ENCODE results near the gene MAP3K7CL. TPM values are rescaled to one million over a fixed set of nuclear protein-coding genes. Genes with fewer than 3 reads are reported as not detected.

MAP3K7CL gene
- total RNA-seq, 1 experiment from 2014 or later: 0.31 TPM

GRCh38 chr21:29145852-29146453 lies 15.5 kb downstream of the MAP3K7CL start:
- no peak overlapping the region for H3K27ac ChIP-seq (ENCODE audit: low read length)
- ChIA-PET CTCF (no interaction called here), POLR2A (no interaction called here)
- BruUV-seq (replicated peaks): no TSS peak
- no peaks in the 10 kb centered on the region for H3K27me3 ChIP-seq (ENCODE audit: control insufficient read depth, insufficient read depth, low read length)
- DNase-seq (ENCODE audit: low read depth, low spot score) (no peak), ATAC-seq (no peak)
- H3K4me1 ChIP-seq (ENCODE audit: control insufficient read depth, insufficient read depth, low read length): no peaks in the 10 kb centered on the region
- intact Hi-C loops (cut with micrococcal nuclease; ENCODE audit: unreplicated experiment) (no loop called here), in situ Hi-C loops (cut with HindIII; ENCODE audit: low pct_unique_long_range_greater_than_20kb, low sequenced_read_pairs) (no loop called here)
- TF ChIP-seq, protein P1, sequence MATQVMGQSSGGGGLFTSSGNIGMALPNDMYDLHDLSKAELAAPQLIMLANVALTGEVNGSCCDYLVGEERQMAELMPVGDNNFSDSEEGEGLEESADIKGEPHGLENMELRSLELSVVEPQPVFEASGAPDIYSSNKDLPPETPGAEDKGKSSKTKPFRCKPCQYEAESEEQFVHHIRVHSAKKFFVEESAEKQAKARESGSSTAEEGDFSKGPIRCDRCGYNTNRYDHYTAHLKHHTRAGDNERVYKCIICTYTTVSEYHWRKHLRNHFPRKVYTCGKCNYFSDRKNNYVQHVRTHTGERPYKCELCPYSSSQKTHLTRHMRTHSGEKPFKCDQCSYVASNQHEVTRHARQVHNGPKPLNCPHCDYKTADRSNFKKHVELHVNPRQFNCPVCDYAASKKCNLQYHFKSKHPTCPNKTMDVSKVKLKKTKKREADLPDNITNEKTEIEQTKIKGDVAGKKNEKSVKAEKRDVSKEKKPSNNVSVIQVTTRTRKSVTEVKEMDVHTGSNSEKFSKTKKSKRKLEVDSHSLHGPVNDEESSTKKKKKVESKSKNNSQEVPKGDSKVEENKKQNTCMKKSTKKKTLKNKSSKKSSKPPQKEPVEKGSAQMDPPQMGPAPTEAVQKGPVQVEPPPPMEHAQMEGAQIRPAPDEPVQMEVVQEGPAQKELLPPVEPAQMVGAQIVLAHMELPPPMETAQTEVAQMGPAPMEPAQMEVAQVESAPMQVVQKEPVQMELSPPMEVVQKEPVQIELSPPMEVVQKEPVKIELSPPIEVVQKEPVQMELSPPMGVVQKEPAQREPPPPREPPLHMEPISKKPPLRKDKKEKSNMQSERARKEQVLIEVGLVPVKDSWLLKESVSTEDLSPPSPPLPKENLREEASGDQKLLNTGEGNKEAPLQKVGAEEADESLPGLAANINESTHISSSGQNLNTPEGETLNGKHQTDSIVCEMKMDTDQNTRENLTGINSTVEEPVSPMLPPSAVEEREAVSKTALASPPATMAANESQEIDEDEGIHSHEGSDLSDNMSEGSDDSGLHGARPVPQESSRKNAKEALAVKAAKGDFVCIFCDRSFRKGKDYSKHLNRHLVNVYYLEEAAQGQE (IDR thresholded peaks at IDR 0.05; ENCODE audit: insufficient read depth in 1 of 2, low read depth in 2 of 2, low read length in 1 of 2): no peak
- no peak for TF ChIP-seq SIN3A (IDR thresholded peaks at IDR 0.05; ENCODE audit: borderline replicate concordance, insufficient read depth, low read depth, low read length)
- no peak for TF ChIP-seq TCF7L2 (IDR thresholded peaks at IDR 0.05; ENCODE audit: low read depth, low read length)
- no peak for TF ChIP-seq POLR2AphosphoS5 (IDR thresholded peaks at IDR 0.05; ENCODE audit: low read depth, low read length)
- TF ChIP-seq CTCF (IDR thresholded peaks at IDR 0.05): no peak
- no peaks in the 10 kb centered on the region for H3K9me3 ChIP-seq (ENCODE audit: control insufficient read depth, insufficient read depth, low read depth, low read length)
- H3K4me3 ChIP-seq (ENCODE audit: low read depth in 2 of 2, low read length in 2 of 2): no peak overlapping the region
- H3K36me3 ChIP-seq (ENCODE audit: control insufficient read depth, insufficient read depth, low read length): no peaks in the 10 kb centered on the region

DNA sequence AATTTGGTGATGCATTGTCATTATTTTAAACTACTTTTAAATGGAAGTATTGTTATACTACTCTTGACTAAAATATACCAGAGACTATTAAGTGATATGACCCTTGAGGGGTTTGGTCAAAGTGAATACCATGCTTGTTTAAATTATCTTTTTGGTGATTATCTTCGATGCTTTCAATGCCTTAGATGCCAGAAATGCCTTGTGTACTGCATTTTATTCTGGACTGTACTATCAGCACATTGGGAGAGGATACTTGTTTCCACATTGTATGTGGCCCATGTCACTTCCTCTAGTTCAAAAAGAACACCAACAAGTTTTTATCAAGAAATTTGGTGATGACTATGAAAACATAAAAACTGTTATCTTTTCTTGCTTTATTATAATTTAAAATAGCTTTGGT lies 16.3 kb downstream of the MAP3K7CL start:
- POLR2A ChIA-PET: no interaction called here
- DNase-seq (ENCODE audit: low read depth, low spot score): no peak
- no peak for ATAC-seq
- Histone ChIP-seq H3K9me3 (ENCODE audit: control insufficient read depth, insufficient read depth, low read depth, low read length) (no peaks in the 10 kb centered on the region), H3K27ac (ENCODE audit: low read length) (no peak overlapping the region), H3K27me3 (ENCODE audit: control insufficient read depth, insufficient read depth, low read length) (no peaks in the 10 kb centered on the region), H3K36me3 (ENCODE audit: control insufficient read depth, insufficient read depth, low read length) (no peaks in the 10 kb centered on the region), H3K4me3 (ENCODE audit: low read depth in 2 of 2, low read length in 2 of 2) (no peak overlapping the region), H3K4me1 (ENCODE audit: control insufficient read depth, insufficient read depth, low read length) (no peaks in the 10 kb centered on the region)
- TF ChIP-seq, protein P1 (IDR thresholded peaks at IDR 0.05; ENCODE audit: insufficient read depth in 1 of 2, low read depth in 2 of 2, low read length in 1 of 2): no peak
- TF ChIP-seq POLR2AphosphoS5 (IDR thresholded peaks at IDR 0.05; ENCODE audit: low read depth, low read length) (no peak), SIN3A (IDR thresholded peaks at IDR 0.05; ENCODE audit: borderline replicate concordance, insufficient read depth, low read depth, low read length) (no peak), CTCF (IDR thresholded peaks at IDR 0.05) (no peak)
- BruUV-seq (replicated peaks): no TSS peak
- intact Hi-C loops (cut with micrococcal nuclease; ENCODE audit: unreplicated experiment) (no loop called here), in situ Hi-C loops (cut with HindIII; ENCODE audit: low pct_unique_long_range_greater_than_20kb, low sequenced_read_pairs) (no loop called here)
- CTCF ChIA-PET: no interaction called here

All from Panc1 (cell line).